MCF 10A (cell line): ENCODE measurements around the gene KLF1. TPM values are rescaled to one million over a fixed set of nuclear protein-coding genes. Genes with fewer than 3 reads are reported as not detected.

Experiments used
- BruUV-seq: library from RNA; stranded (reverse); fragments of 400-500 nt; replicated peaks from 2 replicates; lab custom pipeline; 2021; lab: Mats Ljungman, UMichigan
- CTCF ChIA-PET: fragments of 300-600 bp; sonication (Branson Sonifier 250); formaldehyde crosslinking; extraction: SDS; loops from one replicate; lab custom pipeline; 2021; ENCODE audit warnings: antibody characterized with exemption, inconsistent platforms; lab: Yijun Ruan, JAX
- POLR2A ChIA-PET: fragments of 300-600, 350-650 bp; sonication (Branson Sonifier 250); formaldehyde crosslinking; extraction: SDS; loops from one replicate; lab custom pipeline; 2020; ENCODE audit warnings: antibody characterized with exemption, inconsistent platforms; lab: Yijun Ruan, JAX
- DNase-seq: peaks from one replicate; pipeline ENCODE4 v3.0.0-alpha.2; 2018; ENCODE audit not compliant: unreplicated experiment
- H3K27ac Mint-ChIP-seq: one replicate; pipeline ENCODE4 v1.8.0; 2022; ENCODE audit warnings: mild to moderate bottlenecking, low read depth, mixed read lengths; ENCODE audit not compliant: unreplicated experiment
- H3K27me3 Mint-ChIP-seq: one replicate; pipeline ENCODE4 v1.8.0; 2022; ENCODE audit warnings: mixed read lengths; ENCODE audit not compliant: insufficient read depth, unreplicated experiment
- H3K36me3 Mint-ChIP-seq: one replicate; pipeline ENCODE4 v1.8.0; 2022; ENCODE audit warnings: mild to moderate bottlenecking, moderate library complexity, mixed read lengths; ENCODE audit not compliant: insufficient read depth, unreplicated experiment
- H3K4me1 Mint-ChIP-seq: one replicate; pipeline ENCODE4 v1.8.0; 2022; ENCODE audit warnings: mixed read lengths; ENCODE audit not compliant: insufficient read depth, unreplicated experiment
- H3K4me3 Mint-ChIP-seq: one replicate; pipeline ENCODE4 v1.8.0; 2022; ENCODE audit warnings: mild to moderate bottlenecking, moderate library complexity, mixed read lengths; ENCODE audit not compliant: unreplicated experiment
- H3K9me3 Mint-ChIP-seq: one replicate; pipeline ENCODE4 v1.8.0; 2022; ENCODE audit warnings: mixed read lengths; ENCODE audit not compliant: unreplicated experiment
- CTCF ChIP-seq: fragments of 200-600 bp; IDR thresholded peaks from one replicate; pipeline ENCODE4 v1.8.0; 2022; ENCODE audit warnings: antibody characterized with exemption, mild to moderate bottlenecking; ENCODE audit not compliant: unreplicated experiment
- intact Hi-C: fragments of 100-400 bp; cut with micrococcal nuclease; formaldehyde crosslinking; loops from 2 replicates; pipeline ENCODE4 v1.14.1; 2022
- total RNA-seq: library from RNA; stranded (reverse); gene quantifications from 2 replicates; pipeline ENCODE4 v1.2.3, GENCODE V29; 2022

KLF1 gene
- total RNA-seq, 1 experiment from 2014 or later = not detected

DNA sequence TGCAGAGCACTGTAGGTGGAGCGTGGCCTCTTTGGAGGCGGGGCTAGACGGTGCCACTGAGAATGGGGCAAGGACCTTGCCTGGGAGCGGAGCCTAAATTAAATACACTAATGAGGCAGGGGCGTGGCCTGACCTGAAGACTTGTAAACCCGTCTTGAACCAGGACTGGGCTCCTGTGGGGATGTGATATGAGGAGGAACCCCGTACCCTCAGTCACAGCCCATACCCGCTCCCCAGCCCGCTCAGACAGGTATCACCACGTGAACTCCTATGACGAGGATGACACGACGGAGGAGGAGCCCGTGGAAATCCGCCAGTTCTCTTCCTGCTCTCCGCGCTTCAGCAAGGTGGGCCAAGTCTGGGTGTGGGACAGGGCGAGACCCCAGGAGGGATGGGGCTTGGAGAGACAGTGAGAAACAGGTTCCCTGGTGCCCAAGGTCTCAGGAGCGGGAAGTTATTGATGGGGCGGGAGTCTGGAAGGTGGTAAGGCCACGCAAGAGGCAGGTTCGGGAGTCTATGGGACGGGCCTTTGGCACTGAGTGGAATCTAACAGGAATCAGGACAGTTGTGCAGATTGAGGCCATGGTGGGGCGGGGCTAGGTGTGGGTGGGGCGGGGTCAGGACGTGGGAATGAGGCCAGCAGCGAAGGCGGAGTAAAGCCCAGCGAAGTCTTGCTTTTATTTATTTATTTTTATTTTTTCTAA, 20.4 kb downstream of the KLF1 start:
- H3K4me3 Mint-ChIP-seq = no peak overlapping the region
- no peaks in the 10 kb centered on the region for H3K9me3 Mint-ChIP-seq
- H3K27me3 Mint-ChIP-seq = no peaks in the 10 kb centered on the region
- TF ChIP-seq CTCF = no peak
- H3K36me3 Mint-ChIP-seq = no peaks in the 10 kb centered on the region
- H3K4me1 Mint-ChIP-seq = no peaks in the 10 kb centered on the region
- POLR2A ChIA-PET = no interaction called here
- CTCF ChIA-PET = interaction anchor here (2.5 kb wide), 1 partner anchor 190 kb away, joined by 11 read pairs; no protein-coding TSS in a partner anchor
- intact Hi-C loops = no loop called here
- H3K27ac Mint-ChIP-seq = no peak overlapping the region
- DNase-seq = no peak
- no TSS peak for BruUV-seq

- H3K4me1 Mint-ChIP-seq = no peaks in the 10 kb centered on the region
- no peak for DNase-seq
- TF ChIP-seq CTCF = no peak
- H3K27me3 Mint-ChIP-seq = no peaks in the 10 kb centered on the region
- H3K9me3 Mint-ChIP-seq = no peaks in the 10 kb centered on the region
- intact Hi-C loops = no loop called here
- H3K27ac Mint-ChIP-seq = no peak overlapping the region
- no TSS peak for BruUV-seq
- POLR2A ChIA-PET = no interaction called here
- CTCF ChIA-PET = interaction anchor here (0.6 to 4.4 kb wide), 4 partner anchors 18 to 942 kb away, joined by 3 to 33 read pairs (median 10); no protein-coding TSS in a partner anchor
- no peaks in the 10 kb centered on the region for H3K36me3 Mint-ChIP-seq
- no peak overlapping the region for H3K4me3 Mint-ChIP-seq
Observed at GRCh38 chr19:12865746-12866415, 21.1 kb downstream of the KLF1 start.

GRCh38 chr19:12864721-12865715, 22.0 kb downstream of the KLF1 start:
- H3K4me3 Mint-ChIP-seq = no peak overlapping the region
- no peaks in the 10 kb centered on the region for H3K4me1 Mint-ChIP-seq
- intact Hi-C loops = no loop called here
- CTCF ChIA-PET = interaction anchor here (0.6 to 4.4 kb wide), 4 partner anchors 17 to 941 kb away, joined by 3 to 33 read pairs (median 10); no protein-coding TSS in a partner anchor
- POLR2A ChIA-PET = no interaction called here
- DNase-seq = no peak
- H3K27me3 Mint-ChIP-seq = no peaks in the 10 kb centered on the region
- H3K36me3 Mint-ChIP-seq = no peaks in the 10 kb centered on the region
- no peak overlapping the region for H3K27ac Mint-ChIP-seq
- no TSS peak for BruUV-seq
- no peaks in the 10 kb centered on the region for H3K9me3 Mint-ChIP-seq
- no peak for TF ChIP-seq CTCF
